H54 (cell line): ENCODE measurements around the gene FAM222A.

Experiments
- DNase-seq: peaks from one replicate; pipeline ENCODE4 v3.0.0; 2011; ENCODE audit warnings: low spot score, mixed read lengths; ENCODE audit not compliant: insufficient read length
- FAIRE-seq: peaks from 3 replicates; lab custom pipeline; 2011; peaks lifted over from hg19 to GRCh38; lab: Jason Lieb, UNC
- POLR2A ChIP-seq: IDR thresholded peaks from 2 replicates; pipeline ENCODE4 v1.6.1; 2011; ENCODE audit warnings: low read depth, mild to moderate bottlenecking, low read length

The FAM222A gene

GRCh38 chr12:109710747-109711595, 2.7 kb upstream of the FAM222A start:
- DNase-seq (peak; percentile 88), FAIRE-seq (peak; percentile 72)
- TF ChIP-seq POLR2A = no peak

- no peak for FAIRE-seq
- DNase-seq = no peak
- no peak for TF ChIP-seq POLR2A
Measured at GRCh38 chr12:109711596-109712461, 1.8 kb upstream of the FAM222A start.

- DNase-seq (peak; percentile 47), FAIRE-seq (no peak)
- no peak for TF ChIP-seq POLR2A
Measured at GRCh38 chr12:109714141-109714912, 702 bp downstream of the FAM222A start.

GRCh38 chr12:109714913-109715244, 1.3 kb downstream of the FAM222A start:
- DNase-seq = no peak
- TF ChIP-seq POLR2A = no peak
- no peak for FAIRE-seq

GRCh38 chr12:109715310-109716091, 1.9 kb downstream of the FAM222A start:
- FAIRE-seq (no peak), DNase-seq (no peak)
- no peak for TF ChIP-seq POLR2A

GRCh38 chr12:109716092-109716479, 2.5 kb downstream of the FAM222A start:
- FAIRE-seq = no peak
- no peak for DNase-seq
- TF ChIP-seq POLR2A = no peak

- DNase-seq (no peak), FAIRE-seq (no peak)
- TF ChIP-seq POLR2A = no peak
Measured at GRCh38 chr12:109716512-109717389, 3.1 kb downstream of the FAM222A start.

- TF ChIP-seq POLR2A = no peak
- no peak for DNase-seq
- FAIRE-seq = no peak
Measured at GRCh38 chr12:109717390-109718357, 4.0 kb downstream of the FAM222A start.

- FAIRE-seq (no peak), DNase-seq (no peak)
- TF ChIP-seq POLR2A = no peak
Measured at GRCh38 chr12:109718390-109718789, 4.8 kb downstream of the FAM222A start.

GRCh38 chr12:109719123-109720022, 5.7 kb downstream of the FAM222A start:
- FAIRE-seq (no peak), DNase-seq (no peak)
- TF ChIP-seq POLR2A = no peak
